IMR-90 (cell line): ENCODE data around the gene EIF3I. TPM values are rescaled to one million over a fixed set of nuclear protein-coding genes. Genes with fewer than 3 reads are reported as not detected.
A peak's percentile ranks its signal among the peaks of the same experiment; 100 is the strongest.

Experiments used
- ATAC-seq: fragments of 200-7000 bp; cut with Tn5 transposase; 2 replicates; pipeline ENCODE4 v1.9.1; 2020; ENCODE audit warnings: low read depth, mild to moderate bottlenecking, moderate library complexity
- BruUV-seq: library from RNA; stranded (reverse); fragments of 400-500 nt; replicated peaks from 2 replicates; lab custom pipeline; 2021; lab: Mats Ljungman, UMichigan
- CTCF ChIA-PET: fragments of 300-600 bp; formaldehyde crosslinking; extraction: SDS; loops from one replicate; lab custom pipeline; 2021; ENCODE audit warnings: antibody characterized with exemption; lab: Yijun Ruan, JAX
- POLR2A ChIA-PET: fragments of 300-600 bp; sonication (Branson Sonifier 250); formaldehyde crosslinking; loops from one replicate; lab custom pipeline; 2022; ENCODE audit warnings: antibody characterized with exemption; ENCODE audit not compliant: unreplicated experiment; lab: Charles Lee
- DNase-seq: peaks from one replicate; pipeline ENCODE4 v3.0.0; 2013
- H2AFZ ChIP-seq: replicated peaks from 2 replicates; pipeline ENCODE3; 2013; ENCODE audit warnings: low read length, mild to moderate bottlenecking; ENCODE audit not compliant: poor library complexity
- H2AK5ac ChIP-seq: 2 replicates; pipeline ENCODE4 v1.6.1; 2013; ENCODE audit warnings: low read depth, low read length, inconsistent platforms
- H2AK9ac ChIP-seq: replicated peaks from 2 replicates; pipeline ENCODE3; 2013; ENCODE audit warnings: mild to moderate bottlenecking, low read depth, low read length, moderate library complexity; ENCODE audit not compliant: poor library complexity
- H2BK120ac ChIP-seq: 2 replicates; pipeline ENCODE4 v1.6.1; 2013; ENCODE audit warnings: low read depth, low read length, inconsistent platforms
- H2BK15ac ChIP-seq: 3 replicates; pipeline ENCODE4 v1.6.1; 2013; ENCODE audit warnings: low read depth, low read length, inconsistent platforms
- H2BK20ac ChIP-seq: 2 replicates; pipeline ENCODE4 v1.6.1; 2013; ENCODE audit warnings: low read depth, mild to moderate bottlenecking, inconsistent platforms, low read length, moderate library complexity
- H2BK5ac ChIP-seq: 2 replicates; pipeline ENCODE4 v1.6.1; 2013; ENCODE audit warnings: mild to moderate bottlenecking, low read depth, low read length, inconsistent platforms; ENCODE audit not compliant: poor library complexity, severe bottlenecking
- H3K14ac ChIP-seq: replicated peaks from 2 replicates; pipeline ENCODE4 v1.6.1; 2013; ENCODE audit warnings: low read depth, low read length, inconsistent platforms
- H3K18ac ChIP-seq: 2 replicates; pipeline ENCODE4 v1.6.1; 2013; ENCODE audit warnings: low read depth, low read length, control low read depth
- H3K23ac ChIP-seq: 2 replicates; pipeline ENCODE4 v1.6.1; 2013; ENCODE audit warnings: low read depth, low read length, inconsistent platforms
- H3K27ac ChIP-seq: 2 replicates; pipeline ENCODE4 v1.5.1; 2013; ENCODE audit warnings: mild to moderate bottlenecking, control low read depth, low read length; ENCODE audit not compliant: insufficient read depth
- H3K27me3 ChIP-seq: 2 replicates; pipeline ENCODE4 v1.6.1; 2013; ENCODE audit warnings: low read length; ENCODE audit not compliant: control insufficient read depth, insufficient read depth
- H3K36me3 ChIP-seq: 2 replicates; pipeline ENCODE4 v1.6.1; 2013; ENCODE audit warnings: low read length, mixed read lengths; ENCODE audit not compliant: control insufficient read depth, insufficient read depth
- H3K4ac ChIP-seq: 2 replicates; pipeline ENCODE4 v1.6.1; 2013; ENCODE audit warnings: low read depth, low read length, inconsistent platforms
- H3K4me1 ChIP-seq: 2 replicates; pipeline ENCODE4 v1.6.1; 2013; ENCODE audit warnings: low read length, mixed read lengths; ENCODE audit not compliant: control insufficient read depth, insufficient read depth
- H3K4me2 ChIP-seq: 2 replicates; pipeline ENCODE4 v1.6.1; 2013; ENCODE audit warnings: low read depth, mild to moderate bottlenecking, control low read depth, low read length, moderate library complexity
- H3K4me3 ChIP-seq: 2 replicates; pipeline ENCODE4 v1.5.1; 2013; ENCODE audit warnings: low read depth, mild to moderate bottlenecking, control low read depth, low read length, moderate library complexity; ENCODE audit not compliant: insufficient read depth
- H3K56ac ChIP-seq: 2 replicates; pipeline ENCODE4 v1.6.1; 2013; ENCODE audit warnings: low read length, inconsistent platforms; ENCODE audit not compliant: insufficient read depth; ENCODE audit errors: extremely low read depth
- H3K79me1 ChIP-seq, 2 experiments: 2 replicates each; pipeline ENCODE4 v1.6.1; 2013; ENCODE audit warnings: low read length in 2 of 2, inconsistent platforms in 1 of 2, low read depth in 1 of 2
- H3K9ac ChIP-seq: 2 replicates; pipeline ENCODE4 v1.6.1; 2013; ENCODE audit warnings: low read depth, low read length, control low read depth
- H3K9me1 ChIP-seq: 2 replicates; pipeline ENCODE4 v1.6.1; 2013; ENCODE audit warnings: low read length, inconsistent platforms; ENCODE audit not compliant: insufficient read depth
- H3K9me3 ChIP-seq: 2 replicates; pipeline ENCODE4 v1.6.1; 2013; ENCODE audit warnings: low read length; ENCODE audit not compliant: control insufficient read depth, insufficient read depth
- H4K20me1 ChIP-seq: 2 replicates; pipeline ENCODE4 v1.6.1; 2013; ENCODE audit warnings: low read length, inconsistent platforms; ENCODE audit not compliant: insufficient read depth
- H4K5ac ChIP-seq: 2 replicates; pipeline ENCODE4 v1.6.1; 2013; ENCODE audit warnings: mild to moderate bottlenecking, low read depth, low read length, control low read depth
- H4K8ac ChIP-seq, 2 experiments: 2 replicates each; pipeline ENCODE4 v1.6.1; 2013; ENCODE audit warnings: low read depth in 2 of 2, low read length in 2 of 2, control low read depth in 1 of 2, inconsistent platforms in 1 of 2
- H4K91ac ChIP-seq: 2 replicates; pipeline ENCODE4 v1.6.1; 2013; ENCODE audit warnings: low read depth, low read length, inconsistent platforms; ENCODE audit not compliant: insufficient read depth
- RCOR1 ChIP-seq: IDR thresholded peaks from 2 replicates; pipeline ENCODE4 v1.6.1; 2012; ENCODE audit warnings: mild to moderate bottlenecking, low read length, improper control_type of control experiment; ENCODE audit not compliant: insufficient replicate concordance
- WGBS, 2 experiments: methylation state at CpG; one replicate each; pipeline versions ENCODE4 v1.1.5 to v1.1.7; 2013; ENCODE audit warnings: missing lambda C conversion rate in 2 of 2; ENCODE audit not compliant: insufficient read length in 1 of 2; ENCODE audit errors: extremely low coverage in 2 of 2; 5-methylcytosine and 5-hydroxymethylcytosine counted together
- dilution Hi-C: fragments of 300-500 bp; cut with HindIII; formaldehyde crosslinking; loops from one replicate; pipeline ENCODE4 v1.14.3; 2018; ENCODE audit warnings: low sequenced_read_pairs; ENCODE audit not compliant: unreplicated experiment
- in situ Hi-C: fragments of 300-500 bp; cut with MboI; formaldehyde crosslinking; loops from 3 replicates; pipeline ENCODE4 v1.14.3; 2019; ENCODE audit warnings: low sequenced_read_pairs, inconsistent platforms, mixed read lengths
- intact Hi-C: fragments of 100-400 bp; cut with micrococcal nuclease; formaldehyde crosslinking; loops from 2 replicates; pipeline ENCODE4 v1.10.0; 2022
- polyA plus RNA-seq, 3 experiments: library from polyadenylated mRNA; depleted of rRNA; stranded (reverse); fragments of >200 nt; gene quantifications; 2 replicates each; pipeline ENCODE4 v1.2.3, GENCODE V29; 2012; ENCODE audit warnings: low replicate concordance in 1 of 3
- total RNA-seq: library from RNA; depleted of rRNA; stranded (reverse); fragments of >200 nt; gene quantifications from 2 replicates; pipeline ENCODE4 v1.2.3, GENCODE V29; 2012
- TF ChIP-seq, protein P1 (sequence below): fragments of 150-350 bp; IDR thresholded peaks from 2 replicates; pipeline ENCODE4 v1.6.1; 2017; ENCODE audit warnings: mild to moderate bottlenecking, antibody characterized with exemption, low read length, low read depth
- TF ChIP-seq, protein P2 (sequence below): conservative IDR thresholded peaks from 2 replicates; pipeline ENCODE4 v1.5.1; 2012; ENCODE audit warnings: mild to moderate bottlenecking, low read depth, low read length, improper control_type of control experiment

Gene EIF3I
- total and polyA plus RNA-seq, 2 of the 4 experiments (the other 2 are of a cell fraction) = 469 to 716 TPM

- Histone ChIP-seq H4K20me1 (no peaks in the 10 kb centered on the region), H3K4ac (no peak overlapping the region), H3K79me1 (peaks cover 11 to 40% of the 10 kb centered on the region in 2 experiments), H3K9me1 (peaks cover 14% of the 10 kb centered on the region; the same call in 1 of the 2 replicates), H2BK20ac (no peak overlapping the region), H2BK5ac (no peak overlapping the region), H3K9me3 (no peaks in the 10 kb centered on the region), H3K4me1 (peaks cover 13% of the 10 kb centered on the region), H3K18ac (no peak overlapping the region), H4K91ac (no peak overlapping the region), H2BK120ac (no peak overlapping the region), H2AK5ac (0 out of 2 replicates have a peak overlapping the region, but pooled peaks have one; percentile 47), H2BK15ac (no peak overlapping the region), H2AFZ (peak overlapping the region; percentile 99), H3K56ac (no peak overlapping the region), H3K27me3 (no peaks in the 10 kb centered on the region), H3K9ac (no peak overlapping the region; the same call in 1 of the 2 replicates), H4K5ac (no peak overlapping the region), H3K14ac (no peak overlapping the region), H4K8ac (peak overlapping the region; percentile 54 to 81; a peak in 2 of 4 replicates), H3K23ac (no peak overlapping the region), H3K4me2 (peak overlapping the region; percentile 85), H3K27ac (no peak overlapping the region; the same call in 1 of the 2 replicates), H2AK9ac (peak overlapping the region; percentile 96), H3K36me3 (peaks cover 3% of the 10 kb centered on the region; the same call in 1 of the 2 replicates), H3K4me3 (peak overlapping the region; percentile 59)
- TF ChIP-seq RCOR1 = no peak
- TF ChIP-seq, protein P1, sequence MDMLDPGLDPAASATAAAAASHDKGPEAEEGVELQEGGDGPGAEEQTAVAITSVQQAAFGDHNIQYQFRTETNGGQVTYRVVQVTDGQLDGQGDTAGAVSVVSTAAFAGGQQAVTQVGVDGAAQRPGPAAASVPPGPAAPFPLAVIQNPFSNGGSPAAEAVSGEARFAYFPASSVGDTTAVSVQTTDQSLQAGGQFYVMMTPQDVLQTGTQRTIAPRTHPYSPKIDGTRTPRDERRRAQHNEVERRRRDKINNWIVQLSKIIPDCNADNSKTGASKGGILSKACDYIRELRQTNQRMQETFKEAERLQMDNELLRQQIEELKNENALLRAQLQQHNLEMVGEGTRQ = no peak
- TF ChIP-seq, protein P2, sequence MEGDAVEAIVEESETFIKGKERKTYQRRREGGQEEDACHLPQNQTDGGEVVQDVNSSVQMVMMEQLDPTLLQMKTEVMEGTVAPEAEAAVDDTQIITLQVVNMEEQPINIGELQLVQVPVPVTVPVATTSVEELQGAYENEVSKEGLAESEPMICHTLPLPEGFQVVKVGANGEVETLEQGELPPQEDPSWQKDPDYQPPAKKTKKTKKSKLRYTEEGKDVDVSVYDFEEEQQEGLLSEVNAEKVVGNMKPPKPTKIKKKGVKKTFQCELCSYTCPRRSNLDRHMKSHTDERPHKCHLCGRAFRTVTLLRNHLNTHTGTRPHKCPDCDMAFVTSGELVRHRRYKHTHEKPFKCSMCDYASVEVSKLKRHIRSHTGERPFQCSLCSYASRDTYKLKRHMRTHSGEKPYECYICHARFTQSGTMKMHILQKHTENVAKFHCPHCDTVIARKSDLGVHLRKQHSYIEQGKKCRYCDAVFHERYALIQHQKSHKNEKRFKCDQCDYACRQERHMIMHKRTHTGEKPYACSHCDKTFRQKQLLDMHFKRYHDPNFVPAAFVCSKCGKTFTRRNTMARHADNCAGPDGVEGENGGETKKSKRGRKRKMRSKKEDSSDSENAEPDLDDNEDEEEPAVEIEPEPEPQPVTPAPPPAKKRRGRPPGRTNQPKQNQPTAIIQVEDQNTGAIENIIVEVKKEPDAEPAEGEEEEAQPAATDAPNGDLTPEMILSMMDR = no peak
- CTCF ChIA-PET = interaction anchor here (0.6 to 1.9 kb wide), 2 partner anchors 11 to 201 kb away, joined by 5 to 7 read pairs; no protein-coding TSS in a partner anchor
- ATAC-seq = no peak
- WGBS, 2 experiments = 17% methylated on average over 2 of the region's 26 CpGs; no CpG with 5 or more reads in 1 of the 2 experiments
- intact Hi-C loops (no loop called here), in situ Hi-C loops (no loop called here), dilution Hi-C loops (no loop called here)
- no TSS peak for BruUV-seq
- POLR2A ChIA-PET = no interaction called here
- no peak for DNase-seq
Measured at GRCh38 chr1:32204943-32205361, 17.3 kb upstream of the EIF3I start.
